T-helper 1 cell treated with Interleukin-12 subunit alpha and Interleukin-12 subunit beta and Interleukin-4 antibody, amounts not matched to agents 30 ng/mL and 1 ng/mL, for 36 hours (primary cell): ENCODE data around the gene ZNF335. TPM values are rescaled to one million over a fixed set of nuclear protein-coding genes. Genes with fewer than 3 reads are reported as not detected.
"Not testable (repeated sequence)": the region's sequence is repeated elsewhere in the genome, so short reads cannot be mapped to it uniquely, and the experiment has no call there.

Experiments used
- intact Hi-C: fragments of 100-400 bp; cut with micrococcal nuclease; formaldehyde crosslinking; loops from one replicate; pipeline ENCODE4 v1.15.1; 2024
- total RNA-seq: library from RNA; stranded (reverse); gene quantifications from 2 replicates; pipeline ENCODE4 v1.2.3, GENCODE V29; 2022

Gene ZNF335
- total RNA-seq, 1 donor from 2014 or later: 43.3 TPM

GRCh38 chr20:45957021-45957941, 14.7 kb downstream of the ZNF335 start:
- intact Hi-C loops: no loop called here

- intact Hi-C loops: not testable (repeated sequence)
Measured at GRCh38 chr20:45956326-45956725, 15.7 kb downstream of the ZNF335 start.

GRCh38 chr20:45953672-45954071, 18.3 kb downstream of the ZNF335 start:
- intact Hi-C loops: no loop called here

GRCh38 chr20:45952861-45953260, 19.1 kb downstream of the ZNF335 start:
- intact Hi-C loops: no loop called here

GRCh38 chr20:45951925-45952834, 19.8 kb downstream of the ZNF335 start:
- intact Hi-C loops: no loop called here

GRCh38 chr20:45950330-45950646, 21.7 kb downstream of the ZNF335 start:
- intact Hi-C loops: no loop called here

GRCh38 chr20:45949542-45950329, 22.3 kb downstream of the ZNF335 start:
- intact Hi-C loops: no loop called here

GRCh38 chr20:45948742-45949541, 23.1 kb downstream of the ZNF335 start:
- intact Hi-C loops: no loop called here

GRCh38 chr20:45948261-45948733, 23.7 kb downstream of the ZNF335 start:
- intact Hi-C loops: no loop called here

GRCh38 chr20:45947110-45947866, 24.7 kb downstream of the ZNF335 start:
- intact Hi-C loops: no loop called here

- intact Hi-C loops: no loop called here
Measured at GRCh38 chr20:45946149-45946970, 25.6 kb downstream of the ZNF335 start.

GRCh38 chr20:45945678-45946148, 26.3 kb downstream of the ZNF335 start:
- intact Hi-C loops: no loop called here

- intact Hi-C loops: no loop called here
Measured at GRCh38 chr20:45944965-45945677, 26.9 kb downstream of the ZNF335 start.

GRCh38 chr20:45944151-45944964, 27.6 kb downstream of the ZNF335 start:
- intact Hi-C loops: no loop called here

- intact Hi-C loops: no loop called here
Measured at GRCh38 chr20:45943613-45944012, 28.4 kb downstream of the ZNF335 start.

GRCh38 chr20:45940469-45940868, 31.5 kb downstream of the ZNF335 start:
- intact Hi-C loops: no loop called here

GRCh38 chr20:45940053-45940452, 31.9 kb downstream of the ZNF335 start:
- intact Hi-C loops: no loop called here
